ENCODE data around the gene NUF2. TPM values are rescaled to one million over a fixed set of nuclear protein-coding genes. Genes with fewer than 3 reads are reported as not detected.

NUF2 gene
- total and polyA plus RNA-seq, 3 experiments from 2014 or later = 0.99 to 28.5 (median 26.1) TPM

- H3K4me1 ChIP-seq (ENCODE audit: insufficient read depth, low read length) = no peaks in the 10 kb centered on the region
- H3K4me3 ChIP-seq (ENCODE audit: low read length) = no peak overlapping the region
- no peak overlapping the region for H3K27ac Mint-ChIP-seq
- no peaks in the 10 kb centered on the region for H3K9me3 Mint-ChIP-seq
- no peaks in the 10 kb centered on the region for H3K4me1 Mint-ChIP-seq
- no peaks in the 10 kb centered on the region for H3K36me3 Mint-ChIP-seq
- no peaks in the 10 kb centered on the region for H3K9me3 ChIP-seq (ENCODE audit: low read length)
- no peaks in the 10 kb centered on the region for H3K36me3 ChIP-seq (ENCODE audit: insufficient read depth, low read length)
- H3K27me3 Mint-ChIP-seq = peaks cover 9 to 54% of the 10 kb centered on the region in 2 donors
- CTCF ChIA-PET = no interaction called here
- no peak overlapping the region for H3K27ac ChIP-seq (ENCODE audit: low read depth, low read length)
- H3K27me3 ChIP-seq (ENCODE audit: insufficient read depth, low read length, poor library complexity, severe bottlenecking) = no peaks in the 10 kb centered on the region
- DNase-seq = no peak
- H3K4me3 Mint-ChIP-seq = no peak overlapping the region
- POLR2A ChIA-PET = no interaction called here
Measured at GRCh38 chr1:163395790-163396189, 74.0 kb downstream of the NUF2 start.

GRCh38 chr1:163397451-163398200, 75.9 kb downstream of the NUF2 start:
- no peaks in the 10 kb centered on the region for H3K36me3 Mint-ChIP-seq
- no peak overlapping the region for H3K27ac Mint-ChIP-seq
- CTCF ChIA-PET = no interaction called here

GRCh38 chr1:163399001-163399400, 77.2 kb downstream of the NUF2 start:
- Histone ChIP-seq H3K27ac (ENCODE audit: low read depth, low read length) (no peak overlapping the region), H3K36me3 (ENCODE audit: insufficient read depth, low read length) (no peaks in the 10 kb centered on the region), H3K4me1 (ENCODE audit: insufficient read depth, low read length) (no peaks in the 10 kb centered on the region), H3K27me3 (ENCODE audit: insufficient read depth, low read length, poor library complexity, severe bottlenecking) (no peaks in the 10 kb centered on the region), H3K9me3 (ENCODE audit: low read length) (no peaks in the 10 kb centered on the region), H3K4me3 (ENCODE audit: low read length) (no peak overlapping the region)
- Mint-ChIP-seq H3K27me3 (peaks cover 6 to 47% of the 10 kb centered on the region in 2 donors), H3K36me3 (no peaks in the 10 kb centered on the region), H3K27ac (no peak overlapping the region), H3K9me3 (no peaks in the 10 kb centered on the region), H3K4me1 (no peaks in the 10 kb centered on the region), H3K4me3 (no peak overlapping the region)
- CTCF ChIA-PET = no interaction called here
- no peak for DNase-seq
- POLR2A ChIA-PET = no interaction called here

More at GRCh38 chr1:163397451-163398200, 75.9 kb downstream of the NUF2 start:
- Histone ChIP-seq H3K36me3 (ENCODE audit: insufficient read depth, low read length) (no peaks in the 10 kb centered on the region), H3K4me1 (ENCODE audit: insufficient read depth, low read length) (no peaks in the 10 kb centered on the region), H3K27ac (ENCODE audit: low read depth, low read length) (no peak overlapping the region), H3K9me3 (ENCODE audit: low read length) (no peaks in the 10 kb centered on the region), H3K27me3 (ENCODE audit: insufficient read depth, low read length, poor library complexity, severe bottlenecking) (no peaks in the 10 kb centered on the region), H3K4me3 (ENCODE audit: low read length) (no peak overlapping the region)
- Mint-ChIP-seq H3K4me1 (no peaks in the 10 kb centered on the region), H3K9me3 (no peaks in the 10 kb centered on the region), H3K4me3 (no peak overlapping the region), H3K27me3 (peaks cover 6 to 53% of the 10 kb centered on the region in 2 donors)
- DNase-seq = no peak
- POLR2A ChIA-PET = no interaction called here

- Histone ChIP-seq H3K4me3 (ENCODE audit: low read length) (no peak overlapping the region), H3K27me3 (ENCODE audit: insufficient read depth, low read length, poor library complexity, severe bottlenecking) (no peaks in the 10 kb centered on the region), H3K9me3 (ENCODE audit: low read length) (no peaks in the 10 kb centered on the region), H3K4me1 (ENCODE audit: insufficient read depth, low read length) (no peaks in the 10 kb centered on the region), H3K36me3 (ENCODE audit: insufficient read depth, low read length) (no peaks in the 10 kb centered on the region), H3K27ac (ENCODE audit: low read depth, low read length) (no peak overlapping the region)
- no peak overlapping the region for H3K27ac Mint-ChIP-seq
- CTCF ChIA-PET = no interaction called here
- H3K9me3 Mint-ChIP-seq = no peaks in the 10 kb centered on the region
- no peaks in the 10 kb centered on the region for H3K36me3 Mint-ChIP-seq
- peaks cover 6 to 36% of the 10 kb centered on the region in 2 donors for H3K27me3 Mint-ChIP-seq
- no peak for DNase-seq
- no peaks in the 10 kb centered on the region for H3K4me1 Mint-ChIP-seq
- POLR2A ChIA-PET = no interaction called here
- no peak overlapping the region for H3K4me3 Mint-ChIP-seq
Measured at GRCh38 chr1:163399976-163400601, 78.3 kb downstream of the NUF2 start.

GRCh38 chr1:163401211-163401610, 79.5 kb downstream of the NUF2 start:
- H3K4me3 ChIP-seq (ENCODE audit: low read length) = no peak overlapping the region
- Mint-ChIP-seq H3K27ac (no peak overlapping the region), H3K27me3 (peaks cover 6 to 34% of the 10 kb centered on the region in 2 donors), H3K4me1 (no peaks in the 10 kb centered on the region), H3K9me3 (no peaks in the 10 kb centered on the region), H3K36me3 (no peaks in the 10 kb centered on the region), H3K4me3 (no peak overlapping the region)
- H3K27ac ChIP-seq (ENCODE audit: low read depth, low read length) = no peak overlapping the region
- H3K36me3 ChIP-seq (ENCODE audit: insufficient read depth, low read length) = no peaks in the 10 kb centered on the region
- no peaks in the 10 kb centered on the region for H3K4me1 ChIP-seq (ENCODE audit: insufficient read depth, low read length)
- CTCF ChIA-PET = no interaction called here
- H3K9me3 ChIP-seq (ENCODE audit: low read length) = no peaks in the 10 kb centered on the region
- no peaks in the 10 kb centered on the region for H3K27me3 ChIP-seq (ENCODE audit: insufficient read depth, low read length, poor library complexity, severe bottlenecking)
- POLR2A ChIA-PET = no interaction called here
- no peak for DNase-seq

Other genes with a start within 250 kb of the NUF2 start
- 1 to 10 TPM; 2.8 to 3.0 TPM for gene RGS5, start 119.0 kb upstream of the NUF2 start, total RNA-seq
- 4.9 TPM for gene RGS5, start 119.0 kb upstream of the NUF2 start, polyA plus RNA-seq

Measured in CD8-positive, alpha-beta memory T cell (primary cell).